Stimulated activated naive CD8-positive, alpha-beta T cell treated with anti-CD3 and anti-CD28 coated beads, Interleukin-15, Interleukin-2, amounts not matched to agents 100 ng/mL and 50 ng/mL, for 24 hours (primary cell): ENCODE results near the gene CD81.

Experiments used
- H3K27ac Mint-ChIP-seq: one replicate; pipeline ENCODE4 v1.8.0; 2021; ENCODE audit warnings: mild to moderate bottlenecking, mixed read lengths
- H3K27me3 Mint-ChIP-seq: one replicate; pipeline ENCODE4 v1.8.0; 2021; ENCODE audit warnings: mixed read lengths
- H3K36me3 Mint-ChIP-seq: one replicate; pipeline ENCODE4 v1.8.0; 2021; ENCODE audit warnings: low read depth, mixed read lengths
- H3K4me1 Mint-ChIP-seq: one replicate; pipeline ENCODE4 v1.8.0; 2021; ENCODE audit warnings: low read depth, mixed read lengths
- H3K4me3 Mint-ChIP-seq: one replicate; pipeline ENCODE4 v1.8.0; 2021; ENCODE audit warnings: mild to moderate bottlenecking, mixed read lengths
- H3K9me3 Mint-ChIP-seq: one replicate; pipeline ENCODE4 v1.8.0; 2021; ENCODE audit warnings: mixed read lengths

Gene CD81

DNA sequence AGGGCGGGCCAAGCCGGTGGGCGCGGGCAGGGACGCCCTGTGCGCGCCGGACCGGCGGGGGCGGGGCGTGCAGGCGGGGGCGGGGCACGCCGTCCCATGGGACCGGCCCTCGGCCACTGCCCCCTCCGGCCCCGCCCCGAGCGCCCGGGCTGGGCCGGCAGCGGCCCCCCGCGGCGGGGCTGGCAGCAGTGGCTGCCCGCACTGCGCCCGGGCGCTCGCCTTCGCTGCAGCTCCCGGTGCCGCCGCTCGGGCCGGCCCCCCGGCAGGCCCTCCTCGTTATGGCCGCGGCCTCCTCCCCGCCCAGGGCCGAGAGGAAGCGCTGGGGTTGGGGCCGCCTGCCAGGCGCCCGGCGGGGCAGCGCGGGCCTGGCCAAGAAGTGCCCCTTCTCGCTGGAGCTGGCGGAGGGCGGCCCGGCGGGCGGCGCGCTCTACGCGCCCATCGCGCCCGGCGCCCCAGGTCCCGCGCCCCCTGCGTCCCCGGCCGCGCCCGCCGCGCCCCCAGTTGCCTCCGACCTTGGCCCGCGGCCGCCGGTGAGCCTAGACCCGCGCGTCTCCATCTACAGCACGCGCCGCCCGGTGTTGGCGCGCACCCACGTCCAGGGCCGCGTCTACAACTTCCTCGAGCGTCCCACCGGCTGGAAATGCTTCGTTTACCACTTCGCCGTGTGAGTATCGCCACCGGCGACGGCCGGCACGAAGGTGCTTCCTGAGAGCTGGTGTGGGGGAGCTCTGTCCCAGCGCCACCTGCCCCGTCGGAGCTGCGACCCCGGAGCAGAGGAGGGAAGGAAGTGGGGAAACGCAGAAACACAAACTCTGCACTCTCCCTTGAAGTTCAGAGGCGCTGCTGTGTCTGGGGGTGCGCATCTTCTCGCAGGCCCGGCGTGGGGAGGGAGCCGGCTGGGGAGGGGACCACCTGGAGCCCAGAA lies 68.0 kb downstream of the CD81 start, which contains the start of gene KCNQ1:
Gene KCNQ1, plus strand, starts transcription at position 188 of the 925 bp plus-strand sequence. Its CDS starts 91 bp downstream, at position 279.
- Mint-ChIP-seq H3K9me3 (no peaks in the 10 kb centered on the region), H3K36me3 (no peaks in the 10 kb centered on the region), H3K4me1 (peaks cover 36% of the 10 kb centered on the region), H3K27ac (no peak within 1 kb of the TSS), H3K27me3 (no peaks in the 10 kb centered on the region), H3K4me3 (peak within 1 kb of the TSS; percentile 86)

DNA sequence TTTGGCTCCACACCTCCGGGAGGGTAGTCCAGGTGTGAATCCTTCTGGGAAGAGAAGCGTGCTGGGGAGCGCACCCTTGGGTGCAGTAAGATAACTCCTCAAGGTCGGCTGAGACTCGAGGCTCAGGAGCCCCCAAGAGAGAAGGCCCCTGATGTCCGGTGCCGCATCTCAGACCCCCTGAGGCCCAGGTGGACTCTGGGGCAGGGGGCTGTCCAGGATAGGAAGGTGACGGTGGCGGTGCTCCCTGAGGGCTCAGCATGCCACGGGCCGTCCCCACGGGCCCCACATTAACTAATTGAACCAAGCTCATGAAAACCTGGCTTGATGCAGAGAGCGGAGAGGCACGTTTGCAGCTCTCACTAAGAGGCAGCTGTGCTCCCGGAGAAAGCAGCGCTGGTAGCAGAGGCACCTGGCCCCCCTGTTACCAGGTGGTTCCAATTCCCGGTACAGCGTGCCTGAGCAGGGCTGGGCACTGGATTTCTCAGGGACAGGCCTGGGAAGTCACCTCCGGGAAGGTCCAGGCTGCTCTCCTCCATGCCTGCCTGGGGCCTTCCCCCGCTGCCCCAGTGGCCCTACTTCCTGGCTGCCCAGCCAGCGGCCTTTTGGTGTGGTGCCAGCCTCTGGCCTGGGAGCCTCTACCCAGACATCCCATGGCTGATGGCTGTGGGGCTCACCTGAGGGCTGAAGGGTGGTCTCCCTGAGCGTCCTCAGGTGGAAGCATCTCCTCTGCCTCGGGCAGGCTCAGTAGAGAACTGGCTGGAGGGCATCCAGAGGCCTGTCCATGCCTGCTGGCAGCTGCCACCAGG lies 68.8 kb downstream of the CD81 start:
- Mint-ChIP-seq H3K27ac (no peak overlapping the region), H3K9me3 (no peaks in the 10 kb centered on the region), H3K4me3 (peak overlapping the region; percentile 86), H3K27me3 (no peaks in the 10 kb centered on the region), H3K4me1 (peaks cover 36% of the 10 kb centered on the region), H3K36me3 (no peaks in the 10 kb centered on the region)

DNA sequence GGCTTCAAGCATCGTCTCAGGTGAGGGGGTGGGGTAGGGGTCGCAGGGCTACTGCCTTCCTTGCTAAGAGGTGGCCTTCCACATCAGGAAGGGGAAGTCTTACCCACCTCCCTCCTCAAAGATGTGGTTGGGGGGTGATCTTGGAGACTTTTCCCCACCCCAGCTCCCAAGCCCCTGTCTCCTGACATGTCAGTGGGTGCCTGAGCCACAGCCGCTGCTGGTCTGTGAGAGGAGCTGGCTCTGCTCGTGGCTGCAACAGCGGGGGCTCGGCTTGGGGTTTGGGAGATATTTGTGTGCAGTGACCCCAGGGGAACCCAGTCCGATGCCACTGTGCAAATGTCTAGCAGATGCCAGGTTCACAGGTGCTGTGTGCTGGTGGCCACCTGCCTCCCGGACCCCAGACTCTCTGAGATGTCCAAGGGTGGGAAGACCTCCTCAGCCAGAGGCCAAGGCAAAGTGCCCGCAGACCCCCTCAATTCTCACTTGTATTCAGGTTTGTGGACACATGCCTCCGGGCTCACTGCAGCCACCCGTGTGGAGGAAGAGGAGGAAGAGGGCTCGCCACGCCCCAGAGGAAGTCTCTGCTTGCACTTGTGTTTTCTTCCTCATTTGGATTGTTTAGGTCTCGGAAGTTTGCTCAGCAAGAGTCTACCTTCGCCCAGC lies 69.6 kb downstream of the CD81 start:
- H3K27me3 Mint-ChIP-seq, result no peaks in the 10 kb centered on the region
- peak overlapping the region; percentile 64 for H3K4me3 Mint-ChIP-seq
- no peaks in the 10 kb centered on the region for H3K36me3 Mint-ChIP-seq
- no peak overlapping the region for H3K27ac Mint-ChIP-seq
- H3K9me3 Mint-ChIP-seq, result no peaks in the 10 kb centered on the region
- H3K4me1 Mint-ChIP-seq, result peaks cover 36% of the 10 kb centered on the region
